ENCODE results near the gene LUZP4. TPM values are rescaled to one million over a fixed set of nuclear protein-coding genes. Genes with fewer than 3 reads are reported as not detected.

The LUZP4 gene
- total RNA-seq, 2 donors from 2014 or later = not detected

DNA sequence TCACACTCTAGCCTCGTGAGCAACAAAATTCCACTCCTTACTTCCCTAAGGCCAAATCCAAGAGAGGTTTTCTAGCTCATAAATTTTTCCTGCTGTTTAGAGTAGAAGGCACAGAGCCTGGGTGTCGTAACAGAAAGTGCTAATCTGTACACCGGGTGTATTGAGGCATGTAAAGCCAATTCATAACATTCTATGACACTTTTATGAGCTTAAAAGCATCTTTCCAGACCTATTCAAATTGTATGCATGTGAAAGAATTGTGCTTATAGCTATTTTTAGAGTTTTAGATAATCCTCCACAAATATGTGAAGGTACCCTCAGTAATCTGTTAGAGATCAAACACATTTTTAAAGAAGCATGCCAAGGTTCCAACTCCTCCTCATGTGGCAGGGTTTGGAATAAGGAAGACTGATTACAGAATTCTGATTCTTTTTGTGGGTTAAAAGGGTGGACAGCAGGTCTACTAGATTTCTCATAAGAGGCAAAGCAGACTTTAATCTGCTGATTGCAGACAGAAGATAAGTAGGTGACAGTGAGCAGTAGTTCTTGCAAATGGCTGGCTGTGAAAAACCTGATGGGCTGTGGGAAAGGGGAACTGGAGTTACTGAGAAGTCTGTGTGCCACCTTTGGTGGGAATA, 30.2 kb upstream of the LUZP4 start:
- TF ChIP-seq, protein P1, sequence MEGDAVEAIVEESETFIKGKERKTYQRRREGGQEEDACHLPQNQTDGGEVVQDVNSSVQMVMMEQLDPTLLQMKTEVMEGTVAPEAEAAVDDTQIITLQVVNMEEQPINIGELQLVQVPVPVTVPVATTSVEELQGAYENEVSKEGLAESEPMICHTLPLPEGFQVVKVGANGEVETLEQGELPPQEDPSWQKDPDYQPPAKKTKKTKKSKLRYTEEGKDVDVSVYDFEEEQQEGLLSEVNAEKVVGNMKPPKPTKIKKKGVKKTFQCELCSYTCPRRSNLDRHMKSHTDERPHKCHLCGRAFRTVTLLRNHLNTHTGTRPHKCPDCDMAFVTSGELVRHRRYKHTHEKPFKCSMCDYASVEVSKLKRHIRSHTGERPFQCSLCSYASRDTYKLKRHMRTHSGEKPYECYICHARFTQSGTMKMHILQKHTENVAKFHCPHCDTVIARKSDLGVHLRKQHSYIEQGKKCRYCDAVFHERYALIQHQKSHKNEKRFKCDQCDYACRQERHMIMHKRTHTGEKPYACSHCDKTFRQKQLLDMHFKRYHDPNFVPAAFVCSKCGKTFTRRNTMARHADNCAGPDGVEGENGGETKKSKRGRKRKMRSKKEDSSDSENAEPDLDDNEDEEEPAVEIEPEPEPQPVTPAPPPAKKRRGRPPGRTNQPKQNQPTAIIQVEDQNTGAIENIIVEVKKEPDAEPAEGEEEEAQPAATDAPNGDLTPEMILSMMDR (IDR thresholded peaks at IDR 0.05) = no peak
- no peak for TF ChIP-seq POLR2A (IDR thresholded peaks at IDR 0.05)
- Histone ChIP-seq H3K27ac (no peak overlapping the region), H3K27me3 (no peaks in the 10 kb centered on the region), H3K36me3 (replicated peaks in 1 of 2; ENCODE audit: insufficient read depth in 1 of 2, low read depth in 2 of 2) (no peaks in the 10 kb centered on the region), H3K4me3 (no peak overlapping the region), H3K4me1 (no peaks in the 10 kb centered on the region), H3K9me3 (no peaks in the 10 kb centered on the region)
- DNase-seq (no peak), ATAC-seq (no peak)
- intact Hi-C loops (cut with DNase I) = no loop called here
- 41 to 50% methylated on average over 3 of the region's 3 CpGs for WGBS, 2 donors

DNA sequence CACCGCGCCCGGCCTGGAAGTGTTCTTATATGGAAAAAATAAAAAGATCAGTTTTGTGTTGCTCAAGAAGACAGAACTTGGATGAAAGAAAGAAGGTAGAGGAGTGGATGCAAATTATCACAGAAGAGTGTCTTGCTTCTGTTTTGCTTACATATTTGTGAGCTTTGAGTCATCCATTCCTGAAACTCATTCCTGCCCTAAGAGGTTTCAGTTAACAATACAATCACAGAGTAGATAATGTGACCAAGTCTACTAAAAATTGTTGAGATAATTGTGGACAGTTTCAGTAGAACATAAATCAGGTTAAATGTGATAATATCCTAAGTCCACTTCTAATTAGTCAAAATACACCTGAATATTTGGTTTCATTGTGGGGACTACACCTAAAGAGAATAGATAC, 29.2 kb upstream of the LUZP4 start:
- ATAC-seq (no peak), DNase-seq (no peak)
- no peak overlapping the region for H3K4me3 ChIP-seq
- WGBS, 2 donors = 87 to 100% methylated on average over 3 of the region's 3 CpGs
- TF ChIP-seq, protein P1 (IDR thresholded peaks at IDR 0.05) = no peak
- no peak for TF ChIP-seq POLR2A (IDR thresholded peaks at IDR 0.05)
- no peaks in the 10 kb centered on the region for H3K27me3 ChIP-seq
- H3K9me3 ChIP-seq = no peaks in the 10 kb centered on the region
- H3K27ac ChIP-seq = no peak overlapping the region
- H3K36me3 ChIP-seq (replicated peaks in 1 of 2; ENCODE audit: insufficient read depth in 1 of 2, low read depth in 2 of 2) = no peaks in the 10 kb centered on the region
- no peaks in the 10 kb centered on the region for H3K4me1 ChIP-seq
- intact Hi-C loops (cut with DNase I) = no loop called here

DNA sequence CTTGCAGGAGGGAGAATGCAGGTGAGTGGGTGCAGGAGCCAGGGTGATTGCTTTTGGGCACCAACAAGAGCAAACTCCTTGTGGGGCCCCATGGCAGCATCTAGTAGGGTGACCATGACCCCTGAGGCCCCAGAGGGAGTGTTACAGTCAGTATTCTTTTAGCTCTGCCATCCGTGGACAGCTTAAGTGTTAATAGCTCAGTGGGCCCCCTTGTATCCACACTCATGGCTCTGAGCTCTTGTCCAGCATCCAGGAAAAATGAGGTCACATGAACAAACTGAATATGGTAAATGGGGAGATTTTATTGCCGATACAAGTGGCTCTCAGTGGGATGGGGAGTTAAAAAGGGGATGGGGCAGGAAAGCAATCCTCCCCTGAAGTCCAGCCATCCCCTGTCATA, 28.4 kb upstream of the LUZP4 start:
- TF ChIP-seq POLR2A (IDR thresholded peaks at IDR 0.05) = no peak
- DNase-seq (no peak), ATAC-seq (no peak)
- 50 to 90% methylated on average over 1 to 2 of the region's 2 CpGs for WGBS, 2 donors
- no peak overlapping the region for H3K4me3 ChIP-seq
- H3K27ac ChIP-seq = no peak overlapping the region
- intact Hi-C loops (cut with DNase I) = no loop called here
- H3K27me3 ChIP-seq = no peaks in the 10 kb centered on the region
- no peaks in the 10 kb centered on the region for H3K4me1 ChIP-seq
- no peaks in the 10 kb centered on the region for H3K9me3 ChIP-seq
- H3K36me3 ChIP-seq (replicated peaks in 1 of 2; ENCODE audit: insufficient read depth in 1 of 2, low read depth in 2 of 2) = no peaks in the 10 kb centered on the region

- Histone ChIP-seq H3K27me3 (no peaks in the 10 kb centered on the region), H3K9me3 (no peaks in the 10 kb centered on the region), H3K27ac (no peak overlapping the region), H3K36me3 (replicated peaks in 1 of 2; ENCODE audit: insufficient read depth in 1 of 2, low read depth in 2 of 2) (no peaks in the 10 kb centered on the region), H3K4me1 (no peaks in the 10 kb centered on the region), H3K4me3 (no peak overlapping the region)
- intact Hi-C loops (cut with DNase I) = no loop called here
- DNase-seq = no peak
- WGBS, 2 donors = 55 to 66% methylated on average over 2 of the region's 2 CpGs
- TF ChIP-seq POLR2A (IDR thresholded peaks at IDR 0.05) = no peak
- TF ChIP-seq, protein P1 (IDR thresholded peaks at IDR 0.05) = no peak
- no peak for ATAC-seq
Measured at GRCh38 chrX:115264009-115264408, 25.5 kb upstream of the LUZP4 start.

GRCh38 chrX:115266300-115266699, 23.2 kb upstream of the LUZP4 start:
- TF ChIP-seq, protein P1 (IDR thresholded peaks at IDR 0.05) = no peak
- TF ChIP-seq POLR2A (IDR thresholded peaks at IDR 0.05) = no peak
- ATAC-seq (no peak), DNase-seq (no peak)
- no peak overlapping the region for H3K4me3 ChIP-seq
- H3K36me3 ChIP-seq (replicated peaks in 1 of 2; ENCODE audit: insufficient read depth in 1 of 2, low read depth in 2 of 2) = no peaks in the 10 kb centered on the region
- 45 to 59% methylated on average over 2 of the region's 2 CpGs for WGBS, 2 donors
- no peaks in the 10 kb centered on the region for H3K9me3 ChIP-seq
- H3K27me3 ChIP-seq = no peaks in the 10 kb centered on the region
- H3K27ac ChIP-seq = no peak overlapping the region
- intact Hi-C loops (cut with DNase I) = no loop called here
- H3K4me1 ChIP-seq = no peaks in the 10 kb centered on the region
